ENCODE data around the gene FOXE3. TPM values are rescaled to one million over a fixed set of nuclear protein-coding genes. Genes with fewer than 3 reads are reported as not detected.

FOXE3 gene
- total and polyA plus RNA-seq, 2 donors (not counting 3 experiments of a cell fraction or from before 2014, with no cell fraction given) = not detected

DNA sequence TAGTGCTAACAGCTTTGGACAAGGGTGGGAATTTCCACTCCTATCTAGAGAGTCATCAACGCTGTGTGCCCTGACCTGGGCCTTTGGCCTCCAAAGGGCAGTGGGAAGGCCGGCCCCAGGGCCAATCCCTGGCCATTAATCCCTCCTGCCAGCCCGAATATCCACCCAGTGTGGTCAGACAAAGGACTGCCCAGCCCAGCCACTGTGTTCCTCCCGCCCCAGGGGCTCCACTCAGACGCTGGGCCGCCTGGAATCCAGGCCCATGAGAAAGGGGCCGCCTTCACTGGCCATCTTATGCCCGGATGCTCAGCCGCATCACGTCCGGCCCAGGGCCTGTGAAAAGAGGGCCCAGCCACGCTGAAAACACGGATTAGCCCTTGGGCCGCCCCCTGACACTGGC, 3.6 kb upstream of the FOXE3 start:
- CTCF ChIA-PET = interaction anchor here (0.6 to 2.8 kb wide), 5 partner anchors 20 to 313 kb away, joined by 3 to 11 read pairs (median 6); partner anchors contain the start of gene FOXD2
- Histone ChIP-seq H3K79me2 (ENCODE audit: control insufficient read depth, insufficient read depth, low read length) (no peaks in the 10 kb centered on the region), H3K9ac (replicated peaks; ENCODE audit: extremely low read depth, insufficient read depth, low read length) (no peak overlapping the region), H3K9me1 (replicated peaks; ENCODE audit: control insufficient read depth, extremely low read depth, insufficient read depth, low read length) (no peaks in the 10 kb centered on the region), H3K27me3 (ENCODE audit: control insufficient read depth in 2 of 2, insufficient read depth in 2 of 2, low read length in 2 of 2) (peaks cover 29 to 32% of the 10 kb centered on the region in 2 experiments), H3K4me1 (ENCODE audit: control insufficient read depth, extremely low read depth, insufficient read depth, low read length) (no peaks in the 10 kb centered on the region), H3K4me3 (replicated peaks in 1 of 3; ENCODE audit: insufficient read depth in 1 of 3, low read depth in 1 of 3, low read length in 3 of 3) (no peak overlapping the region), H3K36me3 (ENCODE audit: control insufficient read depth in 2 of 2, extremely low read depth in 1 of 2, insufficient read depth in 2 of 2, low read length in 2 of 2) (no peaks in the 10 kb centered on the region), H4K20me1 (replicated peaks; ENCODE audit: control insufficient read depth, extremely low read depth, insufficient read depth, low read length) (no peaks in the 10 kb centered on the region), H3K9me3 (replicated peaks; ENCODE audit: control insufficient read depth, insufficient read depth, low read length) (no peaks in the 10 kb centered on the region), H3K4me2 (ENCODE audit: insufficient read depth, low read length) (no peak overlapping the region), H3K27ac (ENCODE audit: insufficient read depth, low read depth, low read length) (no peak overlapping the region), H2AFZ (ENCODE audit: low read depth, low read length) (no peak overlapping the region)
- no peak for FAIRE-seq
- POLR2A ChIA-PET = no interaction called here
- dilution Hi-C loops (cut with MboI; ENCODE audit: extremely low pct_ligation_motif_present, low sequenced_read_pairs) = no loop called here
- no peak for DNase-seq (ENCODE audit: low read depth, low spot score)
- TF ChIP-seq, protein P1, sequence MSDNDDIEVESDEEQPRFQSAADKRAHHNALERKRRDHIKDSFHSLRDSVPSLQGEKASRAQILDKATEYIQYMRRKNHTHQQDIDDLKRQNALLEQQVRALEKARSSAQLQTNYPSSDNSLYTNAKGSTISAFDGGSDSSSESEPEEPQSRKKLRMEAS (IDR thresholded peaks at IDR 0.05; ENCODE audit: insufficient read depth, insufficient read length) = no peak
- TF ChIP-seq EZH2 (IDR thresholded peaks at IDR 0.05; ENCODE audit: borderline replicate concordance, low read depth, low read length, severe bottlenecking) (no peak), GATA2 (IDR thresholded peaks at IDR 0.05; ENCODE audit: insufficient read depth, insufficient read length, low read depth, low read length) (no peak), MYC (IDR thresholded peaks at IDR 0.05; ENCODE audit: low read depth, low read length) (no peak), JUN (IDR thresholded peaks at IDR 0.05; ENCODE audit: borderline replicate concordance, insufficient read depth, insufficient read length, low read depth) (no peak), POLR2AphosphoS5 (IDR thresholded peaks at IDR 0.05; ENCODE audit: insufficient read depth, low read depth, low read length) (no peak), POLR2A (IDR thresholded peaks at IDR 0.05; ENCODE audit: low read depth, low read length) (no peak), FOS (IDR thresholded peaks at IDR 0.05; ENCODE audit: borderline replicate concordance, insufficient read depth, low read length) (no peak)
- TF ChIP-seq, protein P2, sequence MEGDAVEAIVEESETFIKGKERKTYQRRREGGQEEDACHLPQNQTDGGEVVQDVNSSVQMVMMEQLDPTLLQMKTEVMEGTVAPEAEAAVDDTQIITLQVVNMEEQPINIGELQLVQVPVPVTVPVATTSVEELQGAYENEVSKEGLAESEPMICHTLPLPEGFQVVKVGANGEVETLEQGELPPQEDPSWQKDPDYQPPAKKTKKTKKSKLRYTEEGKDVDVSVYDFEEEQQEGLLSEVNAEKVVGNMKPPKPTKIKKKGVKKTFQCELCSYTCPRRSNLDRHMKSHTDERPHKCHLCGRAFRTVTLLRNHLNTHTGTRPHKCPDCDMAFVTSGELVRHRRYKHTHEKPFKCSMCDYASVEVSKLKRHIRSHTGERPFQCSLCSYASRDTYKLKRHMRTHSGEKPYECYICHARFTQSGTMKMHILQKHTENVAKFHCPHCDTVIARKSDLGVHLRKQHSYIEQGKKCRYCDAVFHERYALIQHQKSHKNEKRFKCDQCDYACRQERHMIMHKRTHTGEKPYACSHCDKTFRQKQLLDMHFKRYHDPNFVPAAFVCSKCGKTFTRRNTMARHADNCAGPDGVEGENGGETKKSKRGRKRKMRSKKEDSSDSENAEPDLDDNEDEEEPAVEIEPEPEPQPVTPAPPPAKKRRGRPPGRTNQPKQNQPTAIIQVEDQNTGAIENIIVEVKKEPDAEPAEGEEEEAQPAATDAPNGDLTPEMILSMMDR (IDR thresholded peaks at IDR 0.05; ENCODE audit: extremely low read depth in 1 of 2, insufficient read depth in 1 of 2, low read depth in 1 of 2, low read length in 2 of 2) = no peak
- BruUV-seq (replicated peaks) = no TSS peak
- intact Hi-C loops (cut with micrococcal nuclease) = no loop called here

Measured in endothelial cell of umbilical vein (primary cell).